GM12873 (cell line): Measurements from ENCODE around the gene PTP4A2.

Experiments
- CTCF ChIP-seq: IDR thresholded peaks from 2 replicates; pipeline ENCODE4 v1.5.1; 2012; ENCODE audit warnings: low read depth, mild to moderate bottlenecking, moderate library complexity, low read length, control low read depth; ENCODE audit not compliant: insufficient read depth; ENCODE audit errors: missing control alignments

PTP4A2 gene

GRCh38 chr1:31938184-31938975 lies at the start of gene PTP4A2:
PTP4A2 (minus strand) TSS chr1:31938368; CDS start chr1:31919065, 19,303 bp downstream.
- peak; percentile 59 for TF ChIP-seq CTCF

- TF ChIP-seq CTCF = no peak
Observed at GRCh38 chr1:31987135-31987619, 49.0 kb upstream of the PTP4A2 start.

GRCh38 chr1:31985430-31985829 lies 47.3 kb upstream of the PTP4A2 start:
- TF ChIP-seq CTCF = no peak

- TF ChIP-seq CTCF = no peak
Observed at GRCh38 chr1:31984419-31985347, 46.5 kb upstream of the PTP4A2 start.

- no peak for TF ChIP-seq CTCF
Observed at GRCh38 chr1:31981972-31982371, 43.8 kb upstream of the PTP4A2 start.

- TF ChIP-seq CTCF = no peak
Observed at GRCh38 chr1:31981456-31981839, 43.3 kb upstream of the PTP4A2 start.
